SK-N-SH treated with all-trans-retinoic acid at 6 μM for 48 hours (cell line): Measurements from ENCODE around the gene CHST8.

ENCODE experiments used
- ATAC-seq: fragments of 200-7000 bp; cut with Tn5 transposase; 3 replicates; pipeline ENCODE4 v1.9.1; 2020; ENCODE audit warnings: mild to moderate bottlenecking, moderate library complexity
- BACH2 ChIP-seq: fragments of 250-450 bp; sonication (Bioruptor Pico); IDR thresholded peaks from 2 replicates; pipeline ENCODE4 v1.9.0; 2021; ENCODE audit warnings: mild to moderate bottlenecking, borderline replicate concordance
- CSDC2 ChIP-seq: fragments of 250-450 bp; sonication (Bioruptor Pico); IDR thresholded peaks from 2 replicates; pipeline ENCODE4 v1.5.0; 2020; ENCODE audit warnings: mild to moderate bottlenecking, moderate library complexity
- ESRRG ChIP-seq: fragments of 250-450 bp; sonication (Bioruptor Pico); IDR thresholded peaks from 2 replicates; pipeline ENCODE4 v1.6.1; 2021; ENCODE audit warnings: mild to moderate bottlenecking
- GLIS3 ChIP-seq: fragments of 250-450 bp; sonication (Bioruptor Pico); IDR thresholded peaks from 2 replicates; pipeline ENCODE4 v1.5.0; 2020; ENCODE audit warnings: mild to moderate bottlenecking, moderate library complexity
- ISL1 ChIP-seq: fragments of 250-450 bp; sonication (Bioruptor Pico); IDR thresholded peaks from 2 replicates; pipeline ENCODE4 v2.1.2; 2022; ENCODE audit warnings: mild to moderate bottlenecking, moderate library complexity
- OSR1 ChIP-seq: fragments of 250-450 bp; sonication (Bioruptor Pico); IDR thresholded peaks from 2 replicates; pipeline ENCODE4 v1.8.0; 2022; ENCODE audit warnings: moderate library complexity, mild to moderate bottlenecking, inconsistent platforms
- RARB ChIP-seq: fragments of 250-450 bp; sonication (Bioruptor Pico); IDR thresholded peaks from 2 replicates; pipeline ENCODE4 v1.8.0; 2021; ENCODE audit warnings: mild to moderate bottlenecking, moderate library complexity
- SNAI2 ChIP-seq: fragments of 250-450 bp; sonication (Bioruptor Pico); IDR thresholded peaks from 2 replicates; pipeline ENCODE4 v1.5.0; 2020; ENCODE audit warnings: mild to moderate bottlenecking, moderate library complexity
- TCF4 ChIP-seq: fragments of 250-450 bp; sonication (Bioruptor Pico); IDR thresholded peaks from 2 replicates; pipeline ENCODE4 v1.8.0; 2021; ENCODE audit warnings: mild to moderate bottlenecking, moderate library complexity, borderline replicate concordance
- ZC3H10 ChIP-seq: fragments of 250-450 bp; sonication (Bioruptor Pico); IDR thresholded peaks from 2 replicates; pipeline ENCODE4 v1.5.1; 2021; ENCODE audit warnings: mild to moderate bottlenecking, moderate library complexity
- ZFP3 ChIP-seq: fragments of 250-450 bp; sonication (Bioruptor Pico); IDR thresholded peaks from 2 replicates; pipeline ENCODE4 v1.5.0; 2020; ENCODE audit warnings: mild to moderate bottlenecking, moderate library complexity
- ZFP30 ChIP-seq: fragments of 450-650 bp; formaldehyde crosslinking; IDR thresholded peaks from 2 replicates; pipeline ENCODE4 v1.5.0; 2022; ENCODE audit warnings: mild to moderate bottlenecking, moderate library complexity
- ZNF565 ChIP-seq: fragments of 450-650 bp; formaldehyde crosslinking; conservative IDR thresholded peaks from 2 replicates; pipeline ENCODE4 v1.5.0; 2020; ENCODE audit warnings: low read depth, mild to moderate bottlenecking, moderate library complexity
- ZNF8 ChIP-seq: fragments of 450-650 bp; formaldehyde crosslinking; IDR thresholded peaks from 2 replicates; pipeline ENCODE4 v1.5.0; 2020; ENCODE audit warnings: mild to moderate bottlenecking, moderate library complexity
- TF ChIP-seq, protein P1 (sequence below): fragments of 250-450 bp; sonication (Bioruptor Pico); IDR thresholded peaks from 2 replicates; pipeline ENCODE4 v1.5.0; 2020; ENCODE audit warnings: mild to moderate bottlenecking, moderate library complexity
- TF ChIP-seq, protein P2 (sequence below): fragments of 250-450 bp; sonication (Bioruptor Pico); IDR thresholded peaks from 2 replicates; pipeline ENCODE4 v1.5.1; 2021; ENCODE audit warnings: mild to moderate bottlenecking, moderate library complexity
- TF ChIP-seq, protein P3 (sequence below): fragments of 250-450 bp; sonication (Bioruptor Pico); IDR thresholded peaks from 2 replicates; pipeline ENCODE4 v1.8.0; 2021; ENCODE audit warnings: low read depth, mild to moderate bottlenecking, moderate library complexity, borderline replicate concordance

CHST8 gene

DNA sequence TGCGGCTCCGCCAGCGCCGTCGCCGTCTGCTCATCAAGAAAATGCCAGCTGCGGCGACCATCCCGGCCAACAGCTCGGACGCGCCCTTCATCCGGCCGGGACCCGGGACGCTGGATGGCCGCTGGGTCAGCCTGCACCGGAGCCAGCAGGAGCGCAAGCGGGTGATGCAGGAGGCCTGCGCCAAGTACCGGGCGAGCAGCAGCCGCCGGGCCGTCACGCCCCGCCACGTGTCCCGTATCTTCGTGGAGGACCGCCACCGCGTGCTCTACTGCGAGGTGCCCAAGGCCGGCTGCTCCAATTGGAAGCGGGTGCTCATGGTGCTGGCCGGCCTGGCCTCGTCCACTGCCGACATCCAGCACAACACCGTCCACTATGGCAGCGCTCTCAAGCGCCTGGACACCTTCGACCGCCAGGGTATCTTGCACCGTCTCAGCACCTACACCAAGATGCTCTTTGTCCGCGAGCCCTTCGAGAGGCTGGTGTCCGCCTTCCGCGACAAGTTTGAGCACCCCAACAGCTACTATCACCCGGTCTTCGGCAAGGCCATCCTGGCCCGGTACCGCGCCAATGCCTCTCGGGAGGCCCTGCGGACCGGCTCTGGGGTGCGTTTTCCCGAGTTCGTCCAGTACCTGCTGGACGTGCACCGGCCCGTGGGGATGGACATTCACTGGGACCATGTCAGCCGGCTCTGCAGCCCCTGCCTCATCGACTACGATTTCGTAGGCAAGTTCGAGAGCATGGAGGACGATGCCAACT is 150.5 kb downstream of the CHST8 start (continued):
- TF ChIP-seq, protein P1, sequence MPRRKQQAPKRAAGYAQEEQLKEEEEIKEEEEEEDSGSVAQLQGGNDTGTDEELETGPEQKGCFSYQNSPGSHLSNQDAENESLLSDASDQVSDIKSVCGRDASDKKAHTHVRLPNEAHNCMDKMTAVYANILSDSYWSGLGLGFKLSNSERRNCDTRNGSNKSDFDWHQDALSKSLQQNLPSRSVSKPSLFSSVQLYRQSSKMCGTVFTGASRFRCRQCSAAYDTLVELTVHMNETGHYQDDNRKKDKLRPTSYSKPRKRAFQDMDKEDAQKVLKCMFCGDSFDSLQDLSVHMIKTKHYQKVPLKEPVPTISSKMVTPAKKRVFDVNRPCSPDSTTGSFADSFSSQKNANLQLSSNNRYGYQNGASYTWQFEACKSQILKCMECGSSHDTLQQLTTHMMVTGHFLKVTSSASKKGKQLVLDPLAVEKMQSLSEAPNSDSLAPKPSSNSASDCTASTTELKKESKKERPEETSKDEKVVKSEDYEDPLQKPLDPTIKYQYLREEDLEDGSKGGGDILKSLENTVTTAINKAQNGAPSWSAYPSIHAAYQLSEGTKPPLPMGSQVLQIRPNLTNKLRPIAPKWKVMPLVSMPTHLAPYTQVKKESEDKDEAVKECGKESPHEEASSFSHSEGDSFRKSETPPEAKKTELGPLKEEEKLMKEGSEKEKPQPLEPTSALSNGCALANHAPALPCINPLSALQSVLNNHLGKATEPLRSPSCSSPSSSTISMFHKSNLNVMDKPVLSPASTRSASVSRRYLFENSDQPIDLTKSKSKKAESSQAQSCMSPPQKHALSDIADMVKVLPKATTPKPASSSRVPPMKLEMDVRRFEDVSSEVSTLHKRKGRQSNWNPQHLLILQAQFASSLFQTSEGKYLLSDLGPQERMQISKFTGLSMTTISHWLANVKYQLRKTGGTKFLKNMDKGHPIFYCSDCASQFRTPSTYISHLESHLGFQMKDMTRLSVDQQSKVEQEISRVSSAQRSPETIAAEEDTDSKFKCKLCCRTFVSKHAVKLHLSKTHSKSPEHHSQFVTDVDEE (CRISPR knock-in tag), result no peak
- TF ChIP-seq ZFP30 (CRISPR knock-in tag), result no peak
- TF ChIP-seq BACH2, result no peak
- TF ChIP-seq, protein P2, sequence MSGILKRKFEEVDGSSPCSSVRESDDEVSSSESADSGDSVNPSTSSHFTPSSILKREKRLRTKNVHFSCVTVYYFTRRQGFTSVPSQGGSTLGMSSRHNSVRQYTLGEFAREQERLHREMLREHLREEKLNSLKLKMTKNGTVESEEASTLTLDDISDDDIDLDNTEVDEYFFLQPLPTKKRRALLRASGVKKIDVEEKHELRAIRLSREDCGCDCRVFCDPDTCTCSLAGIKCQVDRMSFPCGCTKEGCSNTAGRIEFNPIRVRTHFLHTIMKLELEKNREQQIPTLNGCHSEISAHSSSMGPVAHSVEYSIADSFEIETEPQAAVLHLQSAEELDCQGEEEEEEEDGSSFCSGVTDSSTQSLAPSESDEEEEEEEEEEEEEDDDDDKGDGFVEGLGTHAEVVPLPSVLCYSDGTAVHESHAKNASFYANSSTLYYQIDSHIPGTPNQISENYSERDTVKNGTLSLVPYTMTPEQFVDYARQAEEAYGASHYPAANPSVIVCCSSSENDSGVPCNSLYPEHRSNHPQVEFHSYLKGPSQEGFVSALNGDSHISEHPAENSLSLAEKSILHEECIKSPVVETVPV (CRISPR knock-in tag), result no peak
- no peak for TF ChIP-seq ESRRG (CRISPR knock-in tag)
- no peak for TF ChIP-seq ISL1 (CRISPR knock-in tag)
- TF ChIP-seq TCF4 (CRISPR knock-in tag), result no peak

DNA sequence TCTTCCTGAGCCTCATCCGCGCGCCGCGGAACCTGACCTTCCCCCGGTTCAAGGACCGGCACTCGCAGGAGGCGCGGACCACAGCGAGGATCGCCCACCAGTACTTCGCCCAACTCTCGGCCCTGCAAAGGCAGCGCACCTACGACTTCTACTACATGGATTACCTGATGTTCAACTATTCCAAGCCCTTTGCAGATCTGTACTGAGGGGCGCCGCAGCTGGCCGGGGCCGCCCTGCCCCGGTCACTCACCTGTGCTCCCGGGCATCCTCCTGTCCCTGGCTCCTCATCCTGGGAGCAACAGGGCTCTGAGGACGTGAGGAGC is 151.1 kb downstream of the CHST8 start:
- TF ChIP-seq, protein P3, sequence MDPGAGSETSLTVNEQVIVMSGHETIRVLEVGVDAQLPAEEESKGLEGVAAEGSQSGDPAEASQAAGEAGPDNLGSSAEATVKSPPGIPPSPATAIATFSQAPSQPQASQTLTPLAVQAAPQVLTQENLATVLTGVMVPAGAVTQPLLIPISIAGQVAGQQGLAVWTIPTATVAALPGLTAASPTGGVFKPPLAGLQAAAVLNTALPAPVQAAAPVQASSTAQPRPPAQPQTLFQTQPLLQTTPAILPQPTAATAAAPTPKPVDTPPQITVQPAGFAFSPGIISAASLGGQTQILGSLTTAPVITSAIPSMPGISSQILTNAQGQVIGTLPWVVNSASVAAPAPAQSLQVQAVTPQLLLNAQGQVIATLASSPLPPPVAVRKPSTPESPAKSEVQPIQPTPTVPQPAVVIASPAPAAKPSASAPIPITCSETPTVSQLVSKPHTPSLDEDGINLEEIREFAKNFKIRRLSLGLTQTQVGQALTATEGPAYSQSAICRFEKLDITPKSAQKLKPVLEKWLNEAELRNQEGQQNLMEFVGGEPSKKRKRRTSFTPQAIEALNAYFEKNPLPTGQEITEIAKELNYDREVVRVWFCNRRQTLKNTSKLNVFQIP (CRISPR knock-in tag), result no peak
- TF ChIP-seq ZNF8 (CRISPR knock-in tag), result no peak
- no peak for TF ChIP-seq TCF4 (CRISPR knock-in tag)
- TF ChIP-seq GLIS3 (CRISPR knock-in tag), result no peak
- TF ChIP-seq, all 23 proteins: peak for 0
- ATAC-seq, result no peak

DNA sequence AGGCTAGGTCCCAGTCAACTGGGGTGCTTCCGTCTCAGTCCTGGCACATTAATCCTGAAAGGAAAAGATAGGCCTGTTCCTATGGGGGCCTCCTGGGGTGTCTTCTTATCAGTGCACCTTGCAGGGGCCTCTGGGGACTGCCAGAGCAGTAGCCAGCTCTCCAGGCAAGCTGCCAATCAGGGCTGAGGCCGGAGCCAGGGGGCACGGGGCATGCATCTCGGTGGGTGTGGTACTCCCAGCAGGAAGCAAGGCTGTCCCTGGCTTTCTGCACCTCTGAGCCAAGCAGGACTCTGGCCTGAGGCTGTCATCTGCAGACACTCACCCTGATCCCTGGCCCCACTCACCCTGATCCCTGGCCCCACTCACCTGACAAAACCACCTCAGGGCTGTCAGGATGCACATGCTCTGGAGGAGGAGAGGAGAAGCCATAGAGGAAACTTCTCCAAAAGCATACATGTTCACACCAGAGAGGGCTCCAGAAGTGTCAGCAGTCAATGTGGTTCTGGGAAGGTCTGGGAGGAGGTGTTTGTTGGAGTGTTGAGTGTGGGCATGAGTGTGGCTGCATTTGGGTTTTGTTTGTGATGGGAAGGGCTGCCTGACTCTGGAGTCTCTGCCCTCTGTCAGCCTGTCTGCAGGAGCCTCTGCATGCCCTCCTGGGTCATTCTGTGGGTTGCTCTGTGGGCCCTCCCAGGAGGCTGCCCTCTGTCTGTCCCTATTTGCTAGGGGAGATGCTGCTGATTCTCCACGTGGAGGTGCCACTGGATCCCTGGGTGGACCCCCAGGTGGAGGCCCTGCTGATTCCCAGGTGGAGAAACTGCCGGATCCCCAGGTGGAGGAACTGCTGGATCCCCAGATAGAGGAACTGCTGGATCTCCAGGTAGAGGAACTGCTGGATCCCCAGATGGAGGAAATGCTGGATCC is 152.2 kb downstream of the CHST8 start:
- no peak for TF ChIP-seq ZNF565
- no peak for TF ChIP-seq ESRRG (CRISPR knock-in tag)
- TF ChIP-seq BACH2, result no peak
- no peak for TF ChIP-seq SNAI2
- TF ChIP-seq, protein P1 (CRISPR knock-in tag), result no peak
- TF ChIP-seq, protein P2 (CRISPR knock-in tag), result no peak
- TF ChIP-seq OSR1, result no peak
- TF ChIP-seq CSDC2 (CRISPR knock-in tag), result no peak
- no peak for TF ChIP-seq RARB (CRISPR knock-in tag)
- no peak for TF ChIP-seq ZC3H10 (CRISPR knock-in tag)
- TF ChIP-seq ZFP3 (CRISPR knock-in tag), result no peak
- no peak for ATAC-seq
